NCI-H2029 treated with DMSO at 0.1 percent for 48 hours (cell line): ENCODE measurements around the gene RTKN.
A peak's percentile ranks its signal among the peaks of the same experiment; 100 is the strongest.
"Not testable (repeated sequence)": the region's sequence is repeated elsewhere in the genome, so short reads cannot be mapped to it uniquely, and the experiment has no call there.

ENCODE experiments used
- DNase-seq: peaks from one replicate; lab custom pipeline; 2025; lab: John Stamatoyannopoulos, UW

Gene RTKN

GRCh38 chr2:74436848-74437695 is 4.7 kb downstream of the RTKN start:
- DNase-seq, result no peak

DNA sequence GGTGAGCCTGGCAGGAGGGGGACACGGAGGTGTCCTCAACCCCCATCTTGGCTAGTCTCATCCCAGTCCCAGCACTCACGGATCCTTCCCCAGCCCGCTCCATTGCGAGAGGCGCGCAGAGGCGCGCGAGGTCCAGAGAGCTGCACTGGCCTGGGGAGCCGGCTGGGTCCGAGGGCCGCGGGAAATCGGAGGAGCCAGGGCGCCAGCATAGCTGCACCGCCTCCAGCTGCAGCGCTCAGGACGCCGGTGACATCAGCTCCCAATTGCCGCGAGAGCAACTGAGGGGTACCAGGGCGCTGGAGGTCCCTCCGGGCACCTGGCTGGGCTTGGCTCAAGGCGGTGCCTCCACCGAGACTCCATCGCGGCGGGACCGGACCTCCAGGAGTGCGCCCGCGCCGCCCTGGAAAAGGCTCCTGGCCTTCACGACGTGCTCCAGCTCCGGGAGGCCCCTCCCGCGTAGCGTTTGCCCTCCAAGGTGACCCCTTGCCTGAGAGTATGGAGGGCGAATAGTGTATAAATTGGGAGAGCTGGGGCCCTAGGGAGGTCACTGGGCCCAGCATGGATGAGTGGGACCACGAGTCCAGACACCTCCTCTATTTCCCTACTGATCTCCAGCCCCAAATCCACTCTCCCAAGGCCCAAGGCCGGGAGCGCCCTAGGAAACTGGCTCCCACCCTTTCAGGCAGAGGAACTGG is 5.5 kb downstream of the RTKN start:
- no peak for DNase-seq

DNA sequence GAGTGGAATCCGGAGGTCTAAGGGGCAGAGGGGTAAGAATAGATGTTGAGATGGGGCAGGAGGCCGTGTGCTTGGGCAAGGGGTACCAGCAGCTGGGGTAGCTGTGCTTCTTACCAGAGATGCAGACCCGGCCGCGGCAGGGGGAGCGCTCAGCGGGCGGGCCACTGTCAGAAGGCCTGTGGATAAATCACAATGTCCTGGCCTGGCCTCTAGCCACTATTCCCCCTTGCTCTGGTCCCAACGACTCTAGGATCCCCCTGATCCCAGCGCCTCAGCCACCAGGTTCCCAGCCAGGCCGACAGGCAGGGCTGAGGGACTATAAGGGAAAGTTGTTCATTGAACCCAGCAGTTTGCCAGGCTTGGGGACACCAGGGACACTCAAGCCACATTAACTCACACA is 11.2 kb downstream of the RTKN start:
- no peak for DNase-seq

DNA sequence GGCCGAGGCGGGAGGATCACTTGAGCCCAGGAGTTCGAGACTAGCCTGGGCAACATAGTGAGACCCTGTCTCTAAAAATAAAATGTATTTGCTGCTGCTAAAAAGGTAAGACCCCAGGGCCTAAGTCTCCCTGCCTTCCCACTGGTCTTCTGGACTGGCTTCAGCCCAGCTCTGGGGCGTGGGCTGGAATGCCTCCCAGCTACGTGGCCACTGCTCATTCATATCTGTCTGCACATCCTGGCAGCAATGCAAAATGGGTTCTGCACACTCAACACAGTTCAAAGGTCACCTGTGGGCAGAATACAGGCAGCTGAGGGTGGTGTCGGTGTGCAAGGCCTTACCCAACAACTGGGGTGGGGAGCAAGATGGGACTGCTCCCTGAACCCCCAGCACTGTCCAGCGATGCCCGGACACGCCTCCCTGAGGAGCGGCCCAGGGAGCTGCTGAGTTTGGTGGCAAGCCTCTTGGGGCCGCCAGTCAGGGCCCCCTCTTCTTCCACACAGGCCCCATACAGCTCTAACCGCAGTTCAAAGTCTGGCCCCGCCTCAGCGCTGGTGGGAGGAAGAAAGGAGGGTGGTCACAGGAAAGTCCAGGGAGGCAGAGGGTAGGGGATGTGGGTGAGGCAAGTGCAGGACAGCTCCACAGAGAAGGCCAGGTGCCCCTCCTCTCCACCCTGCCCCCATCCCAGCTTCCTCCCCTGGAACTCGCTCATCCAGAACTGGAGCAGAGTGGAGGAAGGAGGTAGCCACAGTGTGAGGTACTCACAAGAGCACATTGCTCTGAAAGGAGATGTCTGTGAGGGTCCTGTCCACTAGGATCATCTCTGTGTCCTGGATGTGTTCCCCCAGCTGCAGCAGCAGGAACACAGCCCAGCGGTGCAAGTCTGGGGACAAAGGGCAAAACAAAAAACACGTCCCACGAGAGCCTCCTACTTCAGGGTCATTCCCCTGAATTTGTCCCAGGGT is 12.0 kb downstream of the RTKN start:
- DNase-seq, result no peak

- DNase-seq, result no peak
Measured at GRCh38 chr2:74428675-74429074, 13.1 kb downstream of the RTKN start.

- no peak for DNase-seq
Measured at GRCh38 chr2:74427551-74427950, 14.2 kb downstream of the RTKN start.

DNA sequence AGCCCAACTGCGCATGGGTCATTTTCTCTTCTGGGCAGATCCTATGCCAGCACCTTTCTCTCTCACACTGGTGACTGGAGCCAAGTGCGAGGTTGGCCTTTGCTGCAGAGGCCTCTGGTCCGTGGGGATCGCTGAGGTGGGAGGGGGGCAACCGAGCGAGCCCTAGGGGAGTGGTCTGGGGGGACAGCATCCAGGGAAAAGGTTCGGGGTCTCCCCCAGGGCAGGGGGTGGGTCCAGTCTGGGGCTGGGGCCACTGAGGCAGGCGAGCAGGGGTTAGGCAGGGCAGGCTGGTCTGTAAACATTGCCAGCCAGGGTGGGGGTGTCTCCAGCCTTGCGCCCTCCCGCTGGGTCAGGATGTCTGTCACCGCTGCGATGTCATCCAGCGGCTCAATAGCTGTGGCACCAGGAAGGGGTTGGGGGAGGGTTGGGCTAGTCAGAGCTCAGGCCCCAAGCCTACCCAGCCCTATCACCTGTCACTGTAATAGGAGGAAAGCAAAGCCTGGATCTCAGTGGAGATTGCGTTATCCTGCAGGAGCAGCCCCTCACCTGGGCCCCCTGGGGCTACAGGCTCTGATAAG is 15.5 kb downstream of the RTKN start:
- DNase-seq, result no peak

DNA sequence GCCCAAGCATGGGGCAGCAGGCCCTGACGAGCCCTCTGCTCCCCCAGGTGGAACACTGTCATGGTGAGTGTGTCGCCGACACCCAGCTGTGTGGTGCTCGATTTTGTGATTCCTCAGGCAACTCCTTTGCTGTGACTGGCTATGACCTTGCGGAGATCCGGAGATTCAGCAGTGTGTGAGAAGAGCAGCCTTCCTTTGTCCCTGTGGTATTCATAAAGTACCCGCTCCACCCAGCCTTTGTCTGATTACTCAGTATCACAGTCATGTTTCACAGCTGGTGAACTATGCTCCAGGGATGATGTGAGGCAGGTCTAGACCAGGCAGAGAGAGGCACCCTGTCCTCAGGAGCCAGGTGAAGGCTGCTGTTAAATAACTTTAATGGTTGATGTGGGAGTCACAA is 16.2 kb downstream of the RTKN start:
- DNase-seq, result no peak

- no peak for DNase-seq
Measured at GRCh38 chr2:74424995-74425406, 16.7 kb downstream of the RTKN start.

DNA sequence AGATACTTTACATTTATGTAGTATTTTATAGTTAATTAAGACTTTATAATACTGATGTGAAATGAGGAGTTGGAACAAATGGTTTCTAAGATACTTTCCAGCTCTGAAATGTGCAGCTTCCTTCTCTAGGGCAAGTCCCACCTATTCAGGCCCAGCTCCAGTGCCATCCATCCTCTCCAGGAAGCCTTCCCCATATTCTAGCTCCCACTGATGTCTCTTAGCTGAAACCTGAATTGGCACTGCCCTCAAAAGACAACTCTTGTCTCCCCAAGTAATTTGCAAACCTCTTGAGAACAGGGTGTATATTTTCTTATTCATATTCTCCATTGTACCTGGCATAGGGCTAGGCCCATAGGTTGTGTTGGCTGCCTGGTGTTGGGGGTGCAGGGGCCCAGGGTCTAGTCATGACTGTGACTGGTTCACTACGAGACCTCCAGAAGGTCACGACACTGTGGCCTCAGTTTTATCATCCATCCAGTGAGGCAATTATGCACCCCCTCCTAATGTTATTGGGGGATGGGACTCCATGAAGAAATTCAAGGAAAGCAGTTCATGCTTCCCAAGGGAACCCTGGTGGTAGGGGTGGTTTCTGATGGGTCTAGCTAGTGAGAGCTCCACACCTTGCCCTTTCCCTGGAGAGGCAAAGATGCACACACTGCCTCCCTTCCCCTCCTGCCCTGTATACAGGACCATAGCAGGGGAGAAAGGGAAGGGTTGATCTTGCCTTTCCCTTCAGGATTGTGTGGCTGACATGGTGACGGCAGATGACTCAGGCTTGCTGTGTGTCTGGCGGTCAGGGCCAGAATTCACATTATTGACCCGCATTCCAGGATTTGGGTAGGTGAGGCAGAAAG is 17.4 kb downstream of the RTKN start:
- DNase-seq, result no peak

DNA sequence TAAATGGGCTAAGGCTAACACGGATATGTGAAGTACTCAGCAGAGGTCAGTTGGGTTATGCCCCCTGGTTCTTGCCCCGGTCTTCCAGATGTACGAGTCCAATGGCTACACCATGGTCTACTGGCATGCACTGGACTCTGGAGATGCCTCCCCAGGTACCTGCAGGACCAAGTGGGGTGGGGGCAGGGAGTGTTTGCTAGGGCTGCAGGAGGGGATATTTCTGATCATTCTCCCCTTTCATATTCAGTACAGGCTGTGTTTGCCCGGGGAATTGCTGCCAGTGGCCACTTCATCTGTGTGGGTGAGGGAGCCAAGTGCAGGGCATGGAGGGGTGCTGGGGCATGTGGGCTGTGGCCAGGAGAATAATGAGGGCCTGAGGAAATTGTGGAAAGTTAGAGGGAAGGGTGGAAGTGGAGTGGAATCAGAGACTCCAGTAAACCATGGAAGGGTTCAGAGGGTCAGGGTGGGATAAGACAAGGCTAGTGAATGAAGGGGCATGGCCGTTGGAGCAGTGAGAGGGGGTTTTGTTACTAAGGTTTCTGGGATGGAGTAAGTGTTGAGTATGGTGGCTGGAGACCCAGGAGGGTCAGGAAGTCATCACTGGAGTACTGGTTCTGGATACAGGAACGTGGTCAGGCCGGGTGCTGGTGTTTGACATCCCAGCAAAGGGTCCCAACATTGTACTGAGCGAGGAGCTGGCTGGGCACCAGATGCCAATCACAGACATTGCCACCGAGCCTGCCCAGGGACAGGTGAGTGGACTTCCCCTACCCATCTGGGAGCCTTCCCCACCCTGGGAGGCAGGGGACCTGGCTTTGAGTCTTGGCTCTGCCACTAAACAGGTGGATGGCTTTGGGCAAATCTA is 18.3 kb downstream of the RTKN start:
- no peak for DNase-seq

DNA sequence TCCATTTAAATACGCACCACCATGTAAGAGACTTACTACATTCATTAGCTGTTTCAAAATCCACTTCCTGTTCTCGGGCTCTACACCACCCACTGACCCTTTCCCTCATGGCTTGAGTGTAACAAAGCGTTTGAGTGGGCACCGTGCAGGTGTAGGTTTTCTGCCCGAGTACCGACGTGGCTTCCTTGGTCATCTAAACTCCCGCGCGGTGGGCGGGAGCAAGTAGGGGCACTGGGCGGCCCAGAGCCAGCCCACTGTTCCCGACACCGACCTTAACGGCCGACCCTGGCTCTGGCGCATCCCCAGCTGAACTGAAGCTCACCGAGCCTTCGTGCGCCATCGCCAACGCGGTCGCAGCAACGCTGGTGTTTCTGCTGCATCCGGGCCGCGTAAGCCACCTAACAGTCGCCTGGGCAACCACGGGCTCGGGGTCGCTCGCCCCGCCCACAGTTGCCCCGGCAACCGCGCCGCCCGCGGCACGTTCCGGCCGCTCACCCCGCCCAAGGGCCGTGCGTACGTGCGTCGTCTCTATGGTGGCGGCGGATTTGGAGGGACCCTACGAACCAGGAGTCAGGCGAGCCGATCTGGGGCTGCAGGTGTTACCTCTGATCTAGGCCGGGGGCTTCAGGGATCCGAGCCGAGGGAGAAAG is 20.4 kb downstream of the RTKN start, which contains the start of the genes C2orf81 and WDR54:
Gene C2orf81 (minus strand): TSS at position 399 of the 650 bp plus-strand sequence. CDS start 59 bp downstream, at position 340.
Gene WDR54 (plus strand): TSS at position 510 of the 650 bp plus-strand sequence. CDS start 424 bp downstream, outside the sequence.
- DNase-seq, result peak; percentile 46

- not testable (repeated sequence) for DNase-seq
Measured at GRCh38 chr2:74420443-74421103, 21.2 kb downstream of the RTKN start.

- DNase-seq, result no peak
Measured at GRCh38 chr2:74420006-74420405, 21.7 kb downstream of the RTKN start.

DNA sequence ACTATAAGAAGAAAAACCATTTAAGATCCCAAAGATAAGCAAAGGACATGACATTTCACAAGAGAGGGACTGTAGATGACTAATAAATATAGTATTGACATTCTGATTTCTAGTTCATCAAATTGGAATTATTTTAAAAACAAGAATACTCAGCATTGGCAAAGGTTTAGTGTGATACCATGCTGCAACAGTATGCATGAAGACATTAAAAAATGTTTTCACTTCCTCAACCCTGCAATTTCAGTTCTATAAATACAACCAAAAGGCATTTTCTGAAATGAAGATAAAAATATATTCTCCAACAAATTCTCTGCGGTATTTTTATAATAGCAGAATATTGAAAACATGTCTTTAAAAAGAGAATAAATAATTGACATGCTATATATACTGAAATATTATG is 22.4 kb downstream of the RTKN start:
- no peak for DNase-seq

- DNase-seq, result no peak
Measured at GRCh38 chr2:74418312-74418711, 23.4 kb downstream of the RTKN start.

DNA sequence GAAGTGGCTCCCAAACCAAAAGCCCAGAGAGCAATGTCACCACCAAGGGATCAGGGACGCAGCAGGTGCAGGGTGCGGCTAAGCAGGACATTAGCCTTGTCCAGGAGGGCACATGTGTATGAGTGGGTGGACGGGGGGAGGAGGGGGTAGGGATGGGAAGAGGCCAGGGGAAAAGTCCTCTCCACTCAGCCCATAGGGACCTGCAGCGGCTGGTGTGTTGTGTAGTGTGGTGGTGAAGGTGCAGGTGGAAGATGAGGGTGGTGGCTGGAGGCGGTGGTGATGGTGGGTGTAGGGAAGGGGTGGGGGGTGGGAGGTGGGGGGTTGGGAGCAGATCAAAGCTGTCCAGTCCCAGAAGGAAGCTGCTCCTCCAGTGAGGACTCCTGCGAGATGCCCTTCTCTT is 24.0 kb downstream of the RTKN start:
- DNase-seq, result no peak

DNA sequence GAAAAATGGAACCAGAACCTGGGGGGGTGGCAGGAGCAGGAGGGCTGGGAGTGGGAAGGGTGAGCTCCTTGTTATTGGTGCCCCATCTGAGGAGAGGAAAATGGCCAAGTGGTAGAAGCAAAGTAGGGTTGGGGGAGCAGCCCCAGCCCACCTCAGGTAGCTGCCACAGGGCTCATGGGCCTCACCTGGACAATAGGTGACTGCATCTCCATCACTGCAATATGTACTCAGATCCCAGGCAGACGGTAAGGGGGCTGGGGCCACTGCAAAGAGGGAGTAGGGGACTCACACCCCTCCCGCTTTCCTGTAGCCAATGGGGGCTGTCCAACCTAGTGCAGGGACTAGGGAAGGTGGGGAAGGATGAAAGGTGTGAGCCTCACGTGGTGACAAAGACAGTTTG is 24.5 kb downstream of the RTKN start:
- DNase-seq, result no peak

- no peak for DNase-seq
Measured at GRCh38 chr2:74416778-74417177, 25.0 kb downstream of the RTKN start.
